Cerebellar nuclear complex (tissue), 1 donor: ENCODE data around the gene ASPHD2.

Experiments used
- DNase-seq, 2 experiments: peaks; one replicate each; lab custom pipeline; 2025; lab: John Stamatoyannopoulos, UW

The ASPHD2 gene

DNA sequence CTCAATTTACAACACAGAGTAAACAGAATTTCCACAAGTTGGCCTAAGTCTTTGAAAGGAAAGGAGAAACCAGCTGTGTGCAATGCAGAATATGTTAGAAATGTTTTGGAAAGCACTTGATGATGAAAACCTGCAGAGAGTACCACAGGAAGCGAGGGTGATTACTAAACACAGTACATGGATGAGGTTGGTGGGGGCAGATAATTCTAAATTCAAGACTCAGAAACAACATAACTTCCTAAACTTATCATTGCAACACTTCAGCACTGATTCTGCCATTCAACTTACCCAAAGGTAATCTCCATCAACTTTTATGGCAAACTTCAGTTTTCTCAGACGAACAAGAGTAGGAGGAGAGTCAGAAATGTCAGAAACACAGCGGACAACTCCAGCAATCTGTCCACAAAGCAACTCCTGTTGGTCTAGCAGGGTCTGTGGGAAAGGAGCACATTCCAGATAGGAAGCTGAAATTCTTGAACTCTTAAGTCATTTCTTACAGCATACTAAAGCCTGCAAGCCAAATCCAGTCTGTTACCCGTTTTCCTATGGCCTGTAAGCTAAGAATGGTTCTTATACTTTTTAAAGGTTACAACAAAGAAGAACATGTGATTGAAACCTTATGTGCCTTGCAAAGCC lies 47.8 kb downstream of the ASPHD2 start:
- DNase-seq, result no peak

GRCh38 chr22:26477341-26477731 lies 48.3 kb downstream of the ASPHD2 start:
- no peak for DNase-seq

GRCh38 chr22:26479043-26479791 lies 50.2 kb downstream of the ASPHD2 start:
- peak in 1 of 2 experiments; percentile 63 for DNase-seq

DNA sequence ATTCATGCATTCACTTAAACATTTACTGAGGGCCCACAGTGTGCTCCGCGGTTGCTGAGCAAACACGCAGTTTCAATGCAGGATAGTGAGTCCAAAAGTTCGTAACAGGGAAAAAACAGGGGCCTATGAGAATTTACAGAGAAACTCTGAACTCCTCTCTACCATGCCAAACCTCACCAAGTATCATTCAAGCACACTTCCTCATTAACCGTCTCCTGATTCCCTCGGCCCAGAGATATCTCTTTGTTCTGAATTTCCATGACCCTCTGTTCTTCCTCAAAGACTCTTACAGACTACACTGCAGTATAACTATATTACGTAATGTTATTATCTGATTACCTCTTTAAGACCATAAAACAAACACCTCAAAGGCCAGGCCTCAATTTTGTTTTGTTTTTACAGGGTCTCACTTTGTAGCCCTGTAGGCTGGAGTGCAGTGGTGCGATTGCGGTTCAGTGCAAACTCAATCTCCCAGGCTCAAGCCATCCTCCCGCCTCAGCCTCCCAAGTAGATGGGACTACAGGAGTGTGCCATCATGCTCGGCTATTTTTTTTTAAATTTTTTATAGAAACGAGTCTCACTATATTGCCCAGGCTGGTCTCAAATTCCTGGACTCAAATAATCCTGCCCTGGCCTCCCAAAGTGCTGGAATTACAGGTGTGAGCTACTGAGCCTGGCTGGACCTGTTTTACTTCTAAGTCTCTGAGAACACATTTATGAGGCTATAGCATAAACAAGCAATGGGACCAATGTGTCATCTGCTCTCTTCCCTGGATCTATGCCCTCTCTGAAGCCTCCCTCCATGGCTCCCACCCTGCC lies 50.9 kb downstream of the ASPHD2 start:
- DNase-seq, result no peak

GRCh38 chr22:26480611-26480932 lies 51.5 kb downstream of the ASPHD2 start:
- DNase-seq, result no peak

DNA sequence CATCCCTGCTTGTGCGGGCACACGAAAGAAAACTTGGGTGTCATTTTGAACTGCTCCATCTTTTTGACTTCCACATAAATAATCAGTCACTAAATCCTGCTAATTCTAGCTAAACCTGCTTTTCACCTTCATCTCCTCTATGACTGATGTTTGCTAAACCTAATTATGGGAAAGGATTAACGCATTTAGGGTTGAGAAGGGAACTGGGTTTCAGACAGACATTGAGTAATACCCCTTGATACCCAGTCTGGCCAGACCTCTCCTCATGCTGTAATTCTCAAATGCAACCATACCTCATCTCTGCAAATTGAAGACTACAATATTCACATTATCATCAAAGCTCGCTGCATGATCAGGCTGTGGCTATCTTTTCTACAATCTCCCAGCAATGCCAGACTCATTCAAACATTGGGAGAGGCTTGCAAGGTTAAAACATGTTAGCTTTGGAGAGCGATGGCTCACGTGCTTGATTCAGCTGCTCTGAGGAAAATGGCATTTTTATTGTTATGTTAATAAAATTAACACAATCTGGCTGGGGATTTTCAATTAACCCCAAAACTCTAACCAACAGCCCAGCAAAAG lies 52.1 kb downstream of the ASPHD2 start:
- DNase-seq, result no peak

DNA sequence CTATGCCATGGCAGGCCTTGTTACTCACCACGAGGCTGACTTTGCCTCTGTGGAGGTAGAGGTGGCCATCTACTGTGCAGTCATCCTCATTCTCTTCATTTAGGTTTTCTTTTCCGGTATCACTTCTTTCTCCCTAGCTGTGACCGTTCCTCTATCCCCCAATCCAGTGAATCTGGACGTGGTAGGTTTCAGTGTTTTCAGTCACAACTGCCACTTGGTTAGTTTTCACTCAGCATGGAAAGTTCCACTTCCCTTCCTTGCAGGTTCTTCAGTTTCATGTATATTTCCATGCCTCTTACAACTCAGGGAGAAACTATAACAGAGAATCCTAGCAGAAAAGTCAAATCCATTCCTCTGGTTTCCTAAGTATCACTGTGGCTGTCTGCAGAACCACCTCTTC lies 52.6 kb downstream of the ASPHD2 start:
- DNase-seq, result no peak

GRCh38 chr22:26482161-26482560 lies 53.1 kb downstream of the ASPHD2 start:
- no peak for DNase-seq

DNA sequence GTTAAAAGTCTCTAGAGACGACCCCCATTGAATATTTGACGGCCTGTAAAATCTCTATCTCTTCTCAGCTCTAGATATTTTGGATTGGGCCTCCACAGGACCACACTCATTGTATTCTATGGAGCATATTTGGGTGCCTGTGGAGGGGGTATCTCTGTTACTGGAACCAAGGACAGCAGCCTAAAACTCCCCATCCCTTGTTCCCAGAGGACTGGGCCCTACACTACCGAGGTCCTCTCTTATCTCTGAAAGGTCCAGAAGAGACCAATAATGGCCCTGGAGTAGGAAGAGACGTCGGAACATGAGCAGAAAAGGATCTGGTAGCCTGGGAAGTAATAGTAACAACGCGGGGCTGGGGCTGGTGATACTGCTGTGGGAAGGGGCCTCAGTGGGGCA lies 54.0 kb downstream of the ASPHD2 start:
- DNase-seq, result no peak

DNA sequence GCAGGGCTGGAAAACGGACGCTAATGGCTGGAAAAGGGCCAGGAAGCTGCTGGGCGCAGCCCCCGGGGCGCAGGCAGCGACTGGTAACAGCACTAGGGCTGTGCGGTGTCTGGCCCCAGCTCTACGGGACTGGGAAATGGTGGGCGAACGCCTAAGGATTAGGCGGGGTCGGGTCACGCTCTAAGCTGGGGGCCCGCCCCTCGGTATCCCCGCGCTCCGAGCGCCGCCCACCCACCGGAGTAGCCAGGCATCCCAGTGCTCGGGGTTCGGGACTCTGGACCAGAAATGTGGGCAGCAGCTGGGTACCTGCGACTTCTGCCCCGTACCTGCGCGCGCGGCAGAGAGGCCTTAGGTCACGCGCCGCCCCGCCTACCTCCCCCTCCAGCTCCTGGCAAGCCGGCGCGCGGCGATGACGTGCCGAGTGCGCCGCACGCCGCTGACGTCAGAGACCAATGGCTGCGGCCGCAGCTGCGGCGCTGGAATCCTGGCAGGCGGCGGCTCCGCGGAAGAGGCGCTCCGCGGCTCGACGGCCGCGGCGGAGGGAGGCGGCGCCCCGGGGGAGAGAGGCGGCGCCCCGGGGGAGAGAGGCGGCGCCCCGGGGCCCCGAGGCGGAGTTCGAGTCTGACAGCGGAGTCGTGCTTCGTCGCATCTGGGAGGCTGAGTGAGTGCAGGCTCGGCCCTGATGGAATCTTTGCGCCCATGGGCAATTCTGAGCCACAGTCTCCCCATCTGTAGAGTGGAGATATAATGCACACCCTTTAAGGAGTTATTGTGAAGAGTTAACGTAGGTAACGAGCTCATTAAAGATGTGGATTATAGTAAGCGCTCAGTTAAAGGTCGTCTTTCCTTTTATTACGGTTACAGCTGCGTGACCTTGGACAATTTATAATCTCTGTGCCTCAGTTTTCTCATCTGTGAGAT lies 54.6 kb downstream of the ASPHD2 start, which contains the start of the genes HPS4 and SRRD:
HPS4 (minus strand) TSS at position 345 of the 921 bp plus-strand sequence. CDS start 2,021 bp downstream, outside the sequence.
SRRD (plus strand) TSS at position 439 of the 921 bp plus-strand sequence; CDS start at position 453, 14 bp downstream.
- no peak for DNase-seq

- no peak for DNase-seq
These were observed 55.3 kb downstream of the ASPHD2 start for GRCh38 chr22:26484360-26484706.

GRCh38 chr22:26485013-26485412 lies 56.0 kb downstream of the ASPHD2 start:
- no peak for DNase-seq

- no peak for DNase-seq
These were observed 56.8 kb downstream of the ASPHD2 start for GRCh38 chr22:26485806-26486390.

DNA sequence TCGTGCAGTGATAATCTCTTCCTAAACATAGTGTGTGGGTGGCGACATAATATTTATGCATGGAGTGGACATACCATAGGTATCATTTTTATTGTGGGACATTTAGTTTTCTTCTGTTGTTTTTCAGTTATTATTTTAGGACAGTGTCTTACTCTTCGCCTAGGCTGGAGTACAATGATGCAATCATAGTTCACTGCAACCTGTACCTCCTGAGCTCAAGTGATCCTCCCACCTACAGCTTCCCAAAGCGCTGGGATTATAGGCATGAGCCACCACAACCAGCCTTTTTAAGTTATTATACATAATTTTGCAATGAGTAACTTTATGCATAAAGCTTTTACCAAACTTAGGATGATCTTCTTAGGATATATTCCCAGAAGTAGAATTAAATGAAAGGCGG lies 57.3 kb downstream of the ASPHD2 start:
- DNase-seq, result no peak

- no peak for DNase-seq
These were observed 58.9 kb downstream of the ASPHD2 start for GRCh38 chr22:26487996-26488395.

GRCh38 chr22:26489447-26490036 lies 60.5 kb downstream of the ASPHD2 start:
- DNase-seq, result no peak

- no peak for DNase-seq
These were observed 63.2 kb downstream of the ASPHD2 start for GRCh38 chr22:26492220-26492619.

DNA sequence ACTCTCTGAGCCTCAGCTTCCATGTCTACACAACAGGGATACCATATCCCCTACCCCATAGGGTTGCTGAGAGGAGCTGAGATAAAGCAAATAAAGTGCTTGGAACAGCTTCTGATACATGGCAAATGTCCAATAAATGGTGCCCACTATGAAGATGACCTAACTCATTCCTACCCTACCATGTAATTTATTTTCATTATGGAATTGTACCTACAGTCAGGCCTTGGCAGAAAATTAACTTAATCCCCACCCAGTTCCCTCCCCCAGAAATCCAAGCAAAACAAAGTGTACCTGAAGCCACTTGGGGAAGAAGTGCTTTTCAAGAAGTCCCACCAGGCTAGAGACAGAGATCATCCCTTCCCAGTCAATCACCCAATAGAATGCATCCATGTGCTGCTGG lies 65.4 kb downstream of the ASPHD2 start:
- no peak for DNase-seq
